Stimulated activated CD8-positive, alpha-beta memory T cell treated with anti-CD3 and anti-CD28 coated beads, Interleukin-4, amount 100 ng/mL, for 1 hour (primary cell): ENCODE measurements around the gene PCDHGA8.
"Not testable (repeated sequence)": the region's sequence is repeated elsewhere in the genome, so short reads cannot be mapped to it uniquely, and the experiment has no call there.

Experiments used
- DNase-seq, 2 donors: peaks; one replicate each; pipeline ENCODE4 v3.0.0-alpha.2; 2020; ENCODE audit warnings: low read depth in 2 of 2, low spot score in 1 of 2

Gene PCDHGA8

DNA sequence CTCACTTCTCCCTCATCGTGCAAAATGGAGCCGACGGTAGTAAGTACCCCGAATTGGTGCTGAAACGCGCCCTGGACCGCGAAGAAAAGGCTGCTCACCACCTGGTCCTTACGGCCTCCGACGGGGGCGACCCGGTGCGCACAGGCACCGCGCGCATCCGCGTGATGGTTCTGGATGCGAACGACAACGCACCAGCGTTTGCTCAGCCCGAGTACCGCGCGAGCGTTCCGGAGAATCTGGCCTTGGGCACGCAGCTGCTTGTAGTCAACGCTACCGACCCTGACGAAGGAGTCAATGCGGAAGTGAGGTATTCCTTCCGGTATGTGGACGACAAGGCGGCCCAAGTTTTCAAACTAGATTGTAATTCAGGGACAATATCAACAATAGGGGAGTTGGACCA is 38.9 kb downstream of the PCDHGA8 start:
- no peak for DNase-seq

DNA sequence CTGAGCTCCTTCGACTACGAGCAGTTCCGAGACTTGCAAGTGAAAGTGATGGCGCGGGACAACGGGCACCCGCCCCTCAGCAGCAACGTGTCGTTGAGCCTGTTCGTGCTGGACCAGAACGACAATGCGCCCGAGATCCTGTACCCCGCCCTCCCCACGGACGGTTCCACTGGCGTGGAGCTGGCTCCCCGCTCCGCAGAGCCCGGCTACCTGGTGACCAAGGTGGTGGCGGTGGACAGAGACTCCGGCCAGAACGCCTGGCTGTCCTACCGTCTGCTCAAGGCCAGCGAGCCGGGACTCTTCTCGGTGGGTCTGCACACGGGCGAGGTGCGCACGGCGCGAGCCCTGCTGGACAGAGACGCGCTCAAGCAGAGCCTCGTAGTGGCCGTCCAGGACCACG is 39.9 kb downstream of the PCDHGA8 start:
- not testable (repeated sequence) for DNase-seq

DNA sequence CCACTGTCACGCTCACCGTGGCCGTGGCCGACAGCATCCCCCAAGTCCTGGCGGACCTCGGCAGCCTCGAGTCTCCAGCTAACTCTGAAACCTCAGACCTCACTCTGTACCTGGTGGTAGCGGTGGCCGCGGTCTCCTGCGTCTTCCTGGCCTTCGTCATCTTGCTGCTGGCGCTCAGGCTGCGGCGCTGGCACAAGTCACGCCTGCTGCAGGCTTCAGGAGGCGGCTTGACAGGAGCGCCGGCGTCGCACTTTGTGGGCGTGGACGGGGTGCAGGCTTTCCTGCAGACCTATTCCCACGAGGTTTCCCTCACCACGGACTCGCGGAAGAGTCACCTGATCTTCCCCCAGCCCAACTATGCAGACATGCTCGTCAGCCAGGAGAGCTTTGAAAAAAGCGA is 40.3 kb downstream of the PCDHGA8 start:
- DNase-seq, result not testable (repeated sequence)

DNA sequence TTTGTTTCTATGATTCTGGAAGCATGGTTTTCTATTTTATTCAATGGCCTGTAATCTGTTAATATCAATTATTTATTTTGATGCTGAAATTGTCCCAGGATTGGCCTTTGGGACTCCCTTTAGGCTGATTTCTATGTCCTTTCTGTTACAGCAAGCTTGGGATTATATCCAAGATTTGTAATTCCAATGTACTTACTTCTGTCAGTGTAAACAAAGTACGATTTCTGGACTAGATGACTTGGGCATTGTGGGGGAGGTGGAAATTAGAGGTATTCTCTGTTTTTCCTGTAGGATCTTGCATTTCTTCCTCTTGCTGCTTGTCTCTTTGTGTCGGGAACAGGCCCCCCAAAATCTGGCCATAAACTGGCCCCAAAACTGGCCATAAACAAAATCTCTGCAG is 41.6 kb downstream of the PCDHGA8 start:
- DNase-seq, result no peak

DNA sequence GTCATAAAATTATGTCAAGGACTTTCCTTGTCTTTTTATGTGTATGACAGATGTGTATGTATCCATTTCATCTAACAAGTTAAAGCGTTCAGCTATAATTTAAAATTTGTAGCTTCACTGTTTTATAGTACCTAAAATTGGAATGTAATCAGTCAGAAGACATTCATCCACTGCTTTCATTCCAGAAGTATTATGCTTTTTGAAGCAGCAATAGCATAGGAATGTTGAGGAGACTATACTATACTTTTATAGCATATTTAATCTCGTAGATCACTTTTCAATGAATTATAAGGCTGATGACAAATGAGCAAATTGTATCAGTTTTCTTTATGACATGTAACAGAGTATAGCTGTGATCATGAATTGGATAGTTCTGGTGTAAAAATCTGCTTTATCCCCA is 44.8 kb downstream of the PCDHGA8 start:
- DNase-seq, result no peak

DNA sequence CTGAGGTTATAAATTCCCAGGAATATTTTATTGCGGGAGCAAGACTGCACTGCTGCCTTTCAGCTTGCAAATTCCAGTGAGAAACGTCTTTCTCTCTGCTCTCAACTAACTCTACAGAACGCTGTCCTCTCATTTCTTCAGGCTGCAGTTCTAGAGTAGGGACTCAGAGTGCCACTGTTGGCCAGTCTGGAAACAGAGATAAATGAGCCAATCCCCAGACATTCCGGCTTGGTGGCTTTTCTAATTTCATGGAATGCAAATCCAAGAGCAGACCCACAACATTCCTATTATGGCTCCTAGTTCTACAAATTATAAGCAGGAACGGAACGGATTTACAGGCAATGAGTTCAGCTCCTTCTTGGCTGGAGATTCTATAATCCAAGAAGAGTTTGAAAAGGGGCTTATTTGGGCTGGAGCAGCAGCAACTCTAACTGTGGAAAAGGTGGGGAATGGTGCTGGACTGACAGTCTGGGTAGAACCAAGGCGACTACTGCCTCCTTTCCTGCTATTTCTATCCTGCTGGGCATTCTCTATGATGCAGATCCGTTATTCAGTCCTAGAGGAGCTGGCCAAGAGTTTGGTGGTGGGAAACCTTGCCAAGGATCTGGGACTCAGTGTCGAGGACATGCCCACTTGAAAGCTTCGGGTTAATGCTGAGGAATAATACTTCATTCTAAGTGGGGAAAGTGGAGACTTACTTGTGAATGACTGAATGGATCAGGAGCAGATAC is 47.1 kb downstream of the PCDHGA8 start:
- no peak for DNase-seq

DNA sequence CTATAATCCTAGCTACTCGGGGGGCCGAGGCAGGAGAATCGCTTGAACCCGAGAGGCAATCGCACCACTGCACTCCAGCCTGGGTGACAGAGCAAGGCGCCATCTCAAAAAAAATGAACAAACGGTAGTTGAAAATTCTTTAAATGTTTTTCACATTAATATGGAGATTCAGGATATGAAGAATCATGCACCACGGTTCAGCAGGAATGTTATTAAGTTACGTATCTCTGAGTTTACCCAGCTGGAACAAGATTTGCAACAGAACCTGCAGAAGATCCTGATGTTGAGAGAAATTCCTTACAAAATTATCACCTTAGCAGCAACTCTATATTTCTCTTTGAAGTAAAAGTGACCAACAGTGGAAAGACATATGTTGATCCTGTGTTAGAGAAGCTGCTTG is 47.9 kb downstream of the PCDHGA8 start:
- no peak for DNase-seq

DNA sequence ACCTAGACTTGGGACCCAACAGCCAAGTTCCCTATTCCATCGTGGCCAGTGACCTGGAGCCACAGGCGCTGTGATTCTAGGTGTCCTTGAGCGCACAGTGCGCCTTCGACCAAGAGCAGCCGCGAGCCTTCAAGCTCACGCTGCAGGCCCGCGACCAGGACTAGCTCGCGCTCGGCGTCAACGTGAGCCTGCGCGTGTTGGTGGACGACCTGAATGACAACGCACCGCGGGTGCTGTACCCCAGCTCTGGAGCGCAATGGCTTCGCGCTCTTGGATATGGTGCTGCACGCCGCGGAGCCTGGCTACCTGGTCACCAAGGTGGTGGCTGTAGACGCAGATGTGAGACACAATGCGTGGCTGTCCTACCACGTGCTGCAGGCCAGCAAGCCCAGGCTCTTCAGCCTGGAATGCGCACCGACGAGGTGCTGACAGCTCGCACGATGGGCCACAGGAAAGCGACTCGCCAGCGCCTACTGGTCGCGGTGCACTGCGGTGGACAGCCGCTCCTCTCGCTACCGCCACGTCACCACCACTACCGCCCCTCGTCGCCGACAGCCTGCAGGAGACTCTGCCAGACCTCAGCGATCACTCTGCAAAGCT is 49.2 kb downstream of the PCDHGA8 start:
- no peak for DNase-seq
